Calu3 (cell line): Measurements from ENCODE around the gene FADS1. TPM values are rescaled to one million over a fixed set of nuclear protein-coding genes. Genes with fewer than 3 reads are reported as not detected.

Experiments used
- BruUV-seq: library from RNA; stranded (reverse); fragments of 400-500 nt; replicated peaks from 2 replicates; lab custom pipeline; 2021; lab: Mats Ljungman, UMichigan
- CTCF ChIA-PET: fragments of 300-600 bp; sonication (Branson Sonifier 250); formaldehyde crosslinking; loops from one replicate; lab custom pipeline; 2022; ENCODE audit warnings: antibody characterized with exemption; lab: Charles Lee
- DNase-seq: peaks from one replicate; pipeline ENCODE4 v3.0.0; 2022
- H3K27ac Mint-ChIP-seq: one replicate; pipeline ENCODE4 v1.8.0; 2022; ENCODE audit warnings: mixed read lengths; ENCODE audit not compliant: unreplicated experiment
- H3K27me3 Mint-ChIP-seq: one replicate; pipeline ENCODE4 v1.8.0; 2022; ENCODE audit warnings: mixed read lengths; ENCODE audit not compliant: unreplicated experiment
- H3K36me3 Mint-ChIP-seq: one replicate; pipeline ENCODE4 v1.8.0; 2022; ENCODE audit warnings: mild to moderate bottlenecking, moderate library complexity, mixed read lengths; ENCODE audit not compliant: insufficient read depth, unreplicated experiment
- H3K4me1 Mint-ChIP-seq: one replicate; pipeline ENCODE4 v1.8.0; 2022; ENCODE audit warnings: mild to moderate bottlenecking, low read depth, mixed read lengths; ENCODE audit not compliant: unreplicated experiment
- H3K4me3 Mint-ChIP-seq: one replicate; pipeline ENCODE4 v1.8.0; 2022; ENCODE audit warnings: mild to moderate bottlenecking, low read depth, moderate library complexity, mixed read lengths; ENCODE audit not compliant: unreplicated experiment
- H3K9me3 Mint-ChIP-seq: one replicate; pipeline ENCODE4 v1.8.0; 2022; ENCODE audit warnings: low read depth, mixed read lengths; ENCODE audit not compliant: unreplicated experiment
- CTCF ChIP-seq: fragments of 200-600 bp; IDR thresholded peaks from one replicate; pipeline ENCODE4 v1.8.0; 2022; ENCODE audit warnings: antibody characterized with exemption; ENCODE audit not compliant: unreplicated experiment
- intact Hi-C: fragments of 100-400 bp; cut with micrococcal nuclease; formaldehyde crosslinking; loops from one replicate; pipeline ENCODE4 v1.10.0; 2022; ENCODE audit not compliant: unreplicated experiment
- total RNA-seq: library from RNA; stranded (reverse); gene quantifications from 2 replicates; pipeline ENCODE4 v1.2.3, GENCODE V29; 2022

FADS1 gene
- total RNA-seq, 1 experiment from 2014 or later = 74.1 TPM

- no peaks in the 10 kb centered on the region for H3K27me3 Mint-ChIP-seq
- peak overlapping the region; percentile 94 for H3K27ac Mint-ChIP-seq
- peaks cover 53% of the 10 kb centered on the region for H3K36me3 Mint-ChIP-seq
- DNase-seq = no peak
- TSS peak; percentile 88 for BruUV-seq
- intact Hi-C loops = no loop called here
- H3K9me3 Mint-ChIP-seq = no peaks in the 10 kb centered on the region
- CTCF ChIA-PET = interaction anchor here (1.6 to 2.2 kb wide), 2 partner anchors 11 to 36 kb away, joined by 5 to 15 read pairs; partner anchors contain the start of genes FEN1 and TMEM258
- peaks cover 79% of the 10 kb centered on the region for H3K4me1 Mint-ChIP-seq
- H3K4me3 Mint-ChIP-seq = peak overlapping the region; percentile 99
- no peak for TF ChIP-seq CTCF
Observed at GRCh38 chr11:61756147-61756451, 60.7 kb downstream of the FADS1 start.

GRCh38 chr11:61754534-61755482, 62.0 kb downstream of the FADS1 start:
- DNase-seq = peak; percentile 52
- peak overlapping the region; percentile 94 for H3K27ac Mint-ChIP-seq
- BruUV-seq = no TSS peak
- TF ChIP-seq CTCF = no peak
- H3K36me3 Mint-ChIP-seq = peaks cover 57% of the 10 kb centered on the region
- H3K9me3 Mint-ChIP-seq = no peaks in the 10 kb centered on the region
- H3K27me3 Mint-ChIP-seq = no peaks in the 10 kb centered on the region
- CTCF ChIA-PET = interaction anchor here (1.0 kb wide), 1 partner anchor 33 kb away, joined by 4 read pairs; no protein-coding TSS in a partner anchor
- H3K4me3 Mint-ChIP-seq = peak overlapping the region; percentile 99
- intact Hi-C loops = no loop called here
- peaks cover 74% of the 10 kb centered on the region for H3K4me1 Mint-ChIP-seq

DNA sequence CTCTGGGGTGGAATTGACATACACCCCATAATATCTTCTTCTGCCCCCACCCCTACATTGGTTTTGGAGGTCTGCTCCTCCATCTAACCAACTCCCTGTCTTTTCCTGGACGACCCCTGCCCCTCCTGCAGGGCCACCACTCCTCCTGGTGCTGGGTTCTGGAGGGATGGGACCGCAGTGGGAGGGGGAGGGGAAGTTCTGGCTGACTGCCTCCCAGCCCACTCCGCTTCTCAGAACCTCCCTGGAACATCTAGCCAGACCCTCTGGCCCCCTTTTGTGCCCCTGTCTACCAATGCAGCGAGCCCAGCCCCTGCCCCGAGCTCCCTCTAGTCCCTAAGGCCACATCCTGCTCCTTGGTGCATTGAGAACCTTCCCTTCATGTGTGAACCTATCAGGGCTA, 63.1 kb downstream of the FADS1 start:
- Mint-ChIP-seq H3K9me3 (no peaks in the 10 kb centered on the region), H3K36me3 (peaks cover 53% of the 10 kb centered on the region), H3K27me3 (no peaks in the 10 kb centered on the region), H3K4me3 (peak overlapping the region; percentile 99), H3K4me1 (peaks cover 63% of the 10 kb centered on the region), H3K27ac (peak overlapping the region; percentile 94)
- intact Hi-C loops = no loop called here
- DNase-seq = no peak
- CTCF ChIA-PET = interaction anchor here (0.6 to 1.1 kb wide), 6 partner anchors 19 to 193 kb away, joined by 3 to 8 read pairs (median 4); partner anchors contain the start of genes FEN1 and TMEM258
- TF ChIP-seq CTCF = no peak
- no TSS peak for BruUV-seq

DNA sequence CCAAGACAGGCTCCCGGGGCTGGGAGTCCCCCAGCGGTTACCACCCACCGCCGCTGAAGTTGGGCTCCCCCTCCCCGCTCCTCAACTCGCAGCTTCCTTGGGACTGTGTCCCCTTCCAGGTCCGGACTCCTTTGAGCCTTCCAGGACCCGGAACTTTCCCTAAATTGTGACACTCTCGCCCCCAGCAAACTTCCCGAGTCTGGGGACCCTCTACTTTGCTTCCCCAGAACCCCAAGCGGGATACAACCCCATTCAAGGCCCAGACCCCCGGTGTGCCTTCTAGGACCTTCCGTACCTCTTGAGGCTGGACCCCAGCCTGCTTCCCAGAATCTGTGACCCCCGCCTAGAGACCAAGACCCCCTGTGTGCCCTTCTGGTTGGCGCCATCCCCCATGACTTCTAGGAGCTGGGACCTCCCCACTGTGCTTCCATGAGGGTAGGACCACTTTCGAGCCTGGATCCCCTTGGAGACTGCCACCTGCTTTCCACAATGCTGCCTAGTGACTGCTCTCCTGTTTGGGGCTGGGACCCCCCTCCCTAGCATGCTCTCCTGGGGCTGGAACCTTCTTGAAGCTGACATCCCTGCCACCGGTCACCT, 63.8 kb downstream of the FADS1 start:
- TF ChIP-seq CTCF = no peak
- intact Hi-C loops = no loop called here
- Mint-ChIP-seq H3K9me3 (no peaks in the 10 kb centered on the region), H3K36me3 (peaks cover 53% of the 10 kb centered on the region), H3K27me3 (no peaks in the 10 kb centered on the region), H3K27ac (peak overlapping the region; percentile 94), H3K4me3 (peak overlapping the region; percentile 99), H3K4me1 (peaks cover 59% of the 10 kb centered on the region)
- CTCF ChIA-PET = interaction anchor here (0.6 to 1.1 kb wide), 6 partner anchors 20 to 194 kb away, joined by 3 to 8 read pairs (median 4); partner anchors contain the start of genes FEN1 and TMEM258
- BruUV-seq = TSS peak; percentile 63
- DNase-seq = no peak
